Upper lobe of right lung (tissue), 1 donor: ENCODE results near the gene PER3. TPM values are rescaled to one million over a fixed set of nuclear protein-coding genes. Genes with fewer than 3 reads are reported as not detected.

Experiments used
- ATAC-seq: fragments of 200-7000 bp; cut with Tn5 transposase; one replicate; pipeline ENCODE4 v1.9.1; 2020; ENCODE audit warnings: mild to moderate bottlenecking, moderate library complexity
- DNase-seq: peaks from one replicate; pipeline ENCODE4 v3.0.0-alpha.2; 2020
- H3K27ac ChIP-seq: fragments of 200-600 bp; one replicate; pipeline ENCODE4 v1.8.0; 2022
- H3K27me3 ChIP-seq: fragments of 200-600 bp; one replicate; pipeline ENCODE4 v1.8.0; 2022; ENCODE audit warnings: mild to moderate bottlenecking
- H3K36me3 ChIP-seq: fragments of 200-600 bp; one replicate; pipeline ENCODE4 v1.8.0; 2022
- H3K4me1 ChIP-seq: fragments of 200-600 bp; one replicate; pipeline ENCODE4 v1.8.0; 2022
- H3K4me3 ChIP-seq: fragments of 200-600 bp; one replicate; pipeline ENCODE4 v1.8.0; 2022; ENCODE audit warnings: mild to moderate bottlenecking
- H3K9me3 ChIP-seq: fragments of 200-600 bp; one replicate; pipeline ENCODE4 v1.8.0; 2022
- intact Hi-C: fragments of 100-400 bp; cut with DNase I; formaldehyde crosslinking; loops from one replicate; pipeline ENCODE4 v1.11.0; 2022
- total RNA-seq: library from RNA; stranded (reverse); fragmentation: NEBNext Ultra II Directional; extraction: Animal tissue kit (Norgen Biotek cat#: 25700); gene quantifications from one replicate; pipeline ENCODE4 v1.2.1, GENCODE V29; 2021
- TF ChIP-seq, protein P1 (sequence below): fragments of 200-600 bp; IDR thresholded peaks from one replicate; pipeline ENCODE4 v1.8.0; 2022; ENCODE audit warnings: antibody characterized with exemption
- donor health status: DM: no; HTN: yes; CAD: no; lungs with severe emphysema.

Gene PER3
- total RNA-seq, 1 donor from 2014 or later = 47.1 TPM

DNA sequence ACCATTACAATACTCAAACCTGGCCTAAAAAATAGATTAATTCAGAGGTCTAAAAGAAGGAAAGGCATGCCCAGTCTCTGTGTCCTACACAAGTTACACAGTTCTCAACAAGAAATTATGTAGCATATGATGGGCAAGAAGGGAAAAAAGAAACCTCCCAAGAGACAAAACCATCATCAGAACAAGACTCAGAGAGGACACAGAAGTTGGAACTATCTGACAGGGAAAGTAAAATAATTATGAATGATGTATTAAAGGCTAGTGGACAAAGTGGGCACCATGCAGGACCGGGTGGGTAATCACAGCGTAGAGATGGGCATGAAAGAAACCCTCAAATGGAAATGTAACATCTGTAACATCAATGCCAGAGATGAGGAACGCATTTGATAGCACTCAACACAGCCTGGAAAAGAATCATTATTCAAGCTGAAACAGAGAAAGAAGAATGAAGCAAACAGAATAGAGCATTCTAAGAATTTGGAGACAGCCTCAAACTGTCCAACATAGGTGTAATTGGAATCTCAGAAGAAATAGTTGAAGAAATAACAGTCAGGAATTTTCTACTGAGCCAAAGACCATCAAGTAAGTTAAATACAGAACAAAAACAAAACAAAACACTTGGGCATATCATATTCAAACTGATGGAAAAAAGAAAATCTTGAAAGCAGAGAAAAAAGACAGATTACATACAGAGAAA, 29.7 kb downstream of the PER3 start:
- Histone ChIP-seq H3K27ac (no peak overlapping the region), H3K36me3 (peaks cover 62% of the 10 kb centered on the region), H3K4me3 (no peak overlapping the region), H3K9me3 (no peaks in the 10 kb centered on the region), H3K27me3 (no peaks in the 10 kb centered on the region), H3K4me1 (no peaks in the 10 kb centered on the region)
- TF ChIP-seq, protein P1, sequence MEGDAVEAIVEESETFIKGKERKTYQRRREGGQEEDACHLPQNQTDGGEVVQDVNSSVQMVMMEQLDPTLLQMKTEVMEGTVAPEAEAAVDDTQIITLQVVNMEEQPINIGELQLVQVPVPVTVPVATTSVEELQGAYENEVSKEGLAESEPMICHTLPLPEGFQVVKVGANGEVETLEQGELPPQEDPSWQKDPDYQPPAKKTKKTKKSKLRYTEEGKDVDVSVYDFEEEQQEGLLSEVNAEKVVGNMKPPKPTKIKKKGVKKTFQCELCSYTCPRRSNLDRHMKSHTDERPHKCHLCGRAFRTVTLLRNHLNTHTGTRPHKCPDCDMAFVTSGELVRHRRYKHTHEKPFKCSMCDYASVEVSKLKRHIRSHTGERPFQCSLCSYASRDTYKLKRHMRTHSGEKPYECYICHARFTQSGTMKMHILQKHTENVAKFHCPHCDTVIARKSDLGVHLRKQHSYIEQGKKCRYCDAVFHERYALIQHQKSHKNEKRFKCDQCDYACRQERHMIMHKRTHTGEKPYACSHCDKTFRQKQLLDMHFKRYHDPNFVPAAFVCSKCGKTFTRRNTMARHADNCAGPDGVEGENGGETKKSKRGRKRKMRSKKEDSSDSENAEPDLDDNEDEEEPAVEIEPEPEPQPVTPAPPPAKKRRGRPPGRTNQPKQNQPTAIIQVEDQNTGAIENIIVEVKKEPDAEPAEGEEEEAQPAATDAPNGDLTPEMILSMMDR = no peak
- intact Hi-C loops = no loop called here
- no peak for DNase-seq
- no peak for ATAC-seq

DNA sequence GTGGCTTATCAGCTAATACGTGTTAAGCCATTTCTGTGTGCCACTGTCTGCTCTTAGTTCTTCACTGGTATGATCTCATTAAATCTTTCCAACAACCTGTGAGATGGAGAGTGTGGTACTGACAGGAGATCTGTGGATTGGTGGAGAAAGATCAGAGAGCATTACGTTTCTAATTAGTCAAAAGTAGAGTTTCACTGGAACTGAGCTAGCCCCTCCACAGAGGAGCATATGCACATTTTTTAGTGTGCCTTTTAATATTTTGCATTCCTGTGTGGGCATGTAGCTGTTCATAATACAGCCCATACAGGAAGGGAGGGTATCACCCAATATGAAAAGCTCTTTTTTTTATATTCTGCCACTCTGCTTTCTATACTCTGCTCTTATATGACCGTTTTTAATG, 37.2 kb downstream of the PER3 start:
- Histone ChIP-seq H3K36me3 (peaks cover 91% of the 10 kb centered on the region), H3K27me3 (no peaks in the 10 kb centered on the region)
- TF ChIP-seq, protein P1 = no peak

DNA sequence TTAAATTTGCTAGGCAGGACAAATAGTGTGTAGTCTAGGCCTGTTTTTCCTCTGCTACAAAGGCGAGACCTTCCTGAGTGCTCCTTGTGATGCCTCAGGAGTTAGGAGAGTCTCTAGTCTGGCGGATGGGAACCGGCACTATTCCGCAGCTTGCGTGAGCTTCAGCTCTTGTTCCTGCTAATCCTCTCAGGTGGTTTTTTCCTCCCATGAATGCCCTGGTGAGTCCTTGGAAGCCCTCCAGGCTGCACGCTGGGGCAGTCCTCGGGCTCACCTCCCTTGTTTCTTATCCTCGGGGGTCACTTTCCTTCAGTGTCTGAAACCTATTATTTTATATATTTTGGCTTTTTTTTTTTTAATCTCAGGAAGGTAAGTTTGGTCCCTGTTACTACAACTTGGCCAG, 40.6 kb downstream of the PER3 start:
- H3K36me3 ChIP-seq = peaks cover 98% of the 10 kb centered on the region
- H3K4me3 ChIP-seq = no peak overlapping the region
- no peaks in the 10 kb centered on the region for H3K4me1 ChIP-seq
- TF ChIP-seq, protein P1 = no peak
- no peak for DNase-seq
- no peak overlapping the region for H3K27ac ChIP-seq
- H3K27me3 ChIP-seq = no peaks in the 10 kb centered on the region
- ATAC-seq = no peak
- intact Hi-C loops = no loop called here
- no peaks in the 10 kb centered on the region for H3K9me3 ChIP-seq

More for the DNA sequence above, 37.2 kb downstream of the PER3 start:
- DNase-seq = no peak
- no peak overlapping the region for H3K4me3 ChIP-seq
- H3K27ac ChIP-seq = no peak overlapping the region
- intact Hi-C loops = no loop called here
- no peak for ATAC-seq
- no peaks in the 10 kb centered on the region for H3K9me3 ChIP-seq
- H3K4me1 ChIP-seq = no peaks in the 10 kb centered on the region

DNA sequence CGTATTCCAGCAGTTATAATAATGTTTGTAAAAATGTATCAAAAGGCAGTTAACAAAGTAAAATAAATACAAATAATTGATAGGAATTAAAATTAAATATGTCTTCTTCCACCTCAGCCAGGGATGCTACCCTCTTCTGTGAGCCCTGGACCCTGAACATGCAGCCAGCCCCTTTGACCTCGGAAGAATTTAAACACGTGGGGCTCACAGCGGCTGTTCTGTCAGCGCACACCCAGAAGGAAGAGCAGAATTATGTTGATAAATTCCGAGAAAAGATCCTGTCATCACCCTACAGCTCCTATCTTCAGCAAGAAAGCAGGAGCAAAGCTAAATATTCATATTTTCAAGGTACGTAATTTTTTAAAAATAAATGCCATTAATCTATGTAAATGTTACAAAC, 42.3 kb downstream of the PER3 start:
- H3K4me1 ChIP-seq = no peaks in the 10 kb centered on the region
- TF ChIP-seq, protein P1 = no peak
- ATAC-seq (no peak), DNase-seq (no peak)
- intact Hi-C loops = no loop called here
- peaks cover 96% of the 10 kb centered on the region for H3K36me3 ChIP-seq
- no peaks in the 10 kb centered on the region for H3K27me3 ChIP-seq
- H3K27ac ChIP-seq = no peak overlapping the region
- no peak overlapping the region for H3K4me3 ChIP-seq
- H3K9me3 ChIP-seq = no peaks in the 10 kb centered on the region

DNA sequence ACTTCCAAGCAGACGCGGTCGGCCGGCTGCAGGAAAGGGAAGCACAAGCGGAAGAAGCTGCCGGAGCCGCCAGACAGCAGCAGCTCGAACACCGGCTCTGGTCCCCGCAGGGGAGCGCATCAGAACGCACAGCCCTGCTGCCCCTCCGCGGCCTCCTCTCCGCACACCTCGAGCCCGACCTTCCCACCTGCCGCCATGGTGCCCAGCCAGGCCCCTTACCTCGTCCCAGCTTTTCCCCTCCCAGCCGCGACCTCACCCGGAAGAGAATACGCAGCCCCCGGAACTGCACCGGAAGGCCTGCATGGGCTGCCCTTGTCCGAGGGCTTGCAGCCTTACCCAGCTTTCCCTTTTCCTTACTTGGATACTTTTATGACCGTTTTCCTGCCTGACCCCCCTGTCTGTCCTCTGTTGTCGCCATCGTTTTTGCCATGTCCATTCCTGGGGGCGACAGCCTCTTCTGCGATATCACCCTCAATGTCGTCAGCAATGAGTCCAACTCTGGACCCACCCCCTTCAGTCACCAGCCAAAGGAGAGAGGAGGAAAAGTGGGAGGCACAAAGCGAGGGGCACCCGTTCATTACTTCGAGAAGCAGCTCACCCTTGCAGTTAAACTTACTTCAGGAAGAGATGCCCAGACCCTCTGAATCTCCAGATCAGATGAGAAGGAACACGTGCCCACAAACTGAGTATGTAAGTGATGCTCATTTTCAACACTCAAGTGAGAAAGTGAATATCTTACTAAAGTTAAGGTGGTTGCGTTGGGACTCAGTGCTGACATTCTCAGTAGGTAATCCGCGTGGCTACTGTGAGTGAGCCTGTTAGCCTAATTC, 43.2 kb downstream of the PER3 start:
- DNase-seq = no peak

More for the DNA sequence above, 43.2 kb downstream of the PER3 start:
- intact Hi-C loops = no loop called here
- Histone ChIP-seq H3K27me3 (no peaks in the 10 kb centered on the region), H3K27ac (peak overlapping the region; percentile 30), H3K4me3 (peak overlapping the region; percentile 25), H3K4me1 (no peaks in the 10 kb centered on the region), H3K36me3 (peaks cover 92% of the 10 kb centered on the region), H3K9me3 (no peaks in the 10 kb centered on the region)
- TF ChIP-seq, protein P1 = no peak
- no peak for ATAC-seq
